SU-DHL-6 (cell line): ENCODE results near the gene MTRFR.

Source experiments
- H2AFZ ChIP-seq: fragments of 200-600 bp; sonication (generic); 2 replicates; pipeline ENCODE4 v1.6.1; 2014; ENCODE audit warnings: low read depth, mild to moderate bottlenecking, moderate library complexity, mixed read lengths, antibody characterized with exemption, low read length; ENCODE audit not compliant: severe bottlenecking
- H3F3A ChIP-seq: fragments of 200-600 bp; shearing (Covaris generic); 2 replicates; pipeline ENCODE4 v1.6.0; 2016; ENCODE audit warnings: antibody characterized with exemption, mild to moderate bottlenecking; ENCODE audit not compliant: insufficient read depth
- H3K27ac ChIP-seq: fragments of 200-600 bp; sonication (generic); 2 replicates; pipeline ENCODE4 v1.5.1; 2016; ENCODE audit warnings: low read depth, mild to moderate bottlenecking, low read length, moderate library complexity, mixed read lengths
- H3K27me3 ChIP-seq: fragments of 200-600 bp; sonication (generic), shearing (Covaris generic); 2 replicates; pipeline ENCODE4 v1.6.0; 2014; ENCODE audit warnings: mild to moderate bottlenecking, low read length
- H3K36me3 ChIP-seq: fragments of 200-600 bp; sonication (generic); 2 replicates; pipeline ENCODE4 v1.6.1; 2014; ENCODE audit warnings: mild to moderate bottlenecking, low read length, mixed read lengths
- H3K4me2 ChIP-seq: fragments of 300-600, 200-600 bp; shearing (Covaris generic), sonication (generic); 2 replicates; pipeline ENCODE4 v1.6.0; 2014; ENCODE audit warnings: low read length, low read depth, mild to moderate bottlenecking; ENCODE audit not compliant: poor library complexity, severe bottlenecking
- H3K4me3 ChIP-seq: fragments of 200-600 bp; sonication (generic); 2 replicates; pipeline ENCODE4 v1.5.1; 2014; ENCODE audit warnings: antibody characterized with exemption, low read length, mild to moderate bottlenecking, mixed read lengths; ENCODE audit not compliant: insufficient read depth, poor library complexity, severe bottlenecking
- H3K79me2 ChIP-seq: fragments of 200-600 bp; sonication (generic); 2 replicates; pipeline ENCODE4 v1.6.1; 2014; ENCODE audit warnings: mild to moderate bottlenecking, low read length, moderate library complexity; ENCODE audit not compliant: insufficient read depth
- H3K9ac ChIP-seq: fragments of 200-600 bp; sonication (generic); 2 replicates; pipeline ENCODE4 v1.7.0; 2014; ENCODE audit warnings: mild to moderate bottlenecking, low read length
- H3K9me2 ChIP-seq: fragments of 200-600 bp; sonication (generic); replicated peaks from 2 replicates; pipeline ENCODE4 v1.6.1; 2014; ENCODE audit warnings: low read length; ENCODE audit not compliant: insufficient read depth
- H3K9me3 ChIP-seq: fragments of 200-600 bp; sonication (generic); 2 replicates; pipeline ENCODE4 v1.6.1; 2014; ENCODE audit warnings: low read length, mixed read lengths; ENCODE audit not compliant: insufficient read depth
- H4K20me1 ChIP-seq: fragments of 200-600 bp; sonication (generic); 2 replicates; pipeline ENCODE4 v1.6.1; 2014; ENCODE audit warnings: low read depth, mild to moderate bottlenecking, antibody characterized with exemption, low read length, moderate library complexity, mixed read lengths
- CTCF ChIP-seq: fragments of 200-600 bp; sonication (generic); IDR thresholded peaks from one replicate; pipeline ENCODE4 v1.5.1; 2017; ENCODE audit warnings: antibody characterized with exemption, mild to moderate bottlenecking, low read length, moderate library complexity; ENCODE audit not compliant: insufficient read depth, poor library complexity, severe bottlenecking
- EZH2phosphoT487 ChIP-seq: fragments of 200-600 bp; sonication (generic), shearing (Covaris generic); conservative IDR thresholded peaks from 2 replicates; pipeline ENCODE4 v1.6.1; 2018; ENCODE audit warnings: mild to moderate bottlenecking, antibody characterized with exemption, low read length, moderate library complexity, mixed read lengths

Gene MTRFR

GRCh38 chr12:123260081-123260480 is 26.8 kb downstream of the MTRFR start:
- no peaks in the 10 kb centered on the region for H4K20me1 ChIP-seq
- no peaks in the 10 kb centered on the region for H3K9me3 ChIP-seq
- H3K79me2 ChIP-seq: no peaks in the 10 kb centered on the region
- TF ChIP-seq EZH2phosphoT487: no peak
- TF ChIP-seq CTCF: no peak
- peaks cover 10% of the 10 kb centered on the region for H3K36me3 ChIP-seq
- no peak overlapping the region for H3K4me3 ChIP-seq
- peaks cover 7% of the 10 kb centered on the region; the same call in 1 of the 2 replicates for H3F3A ChIP-seq
- no peaks in the 10 kb centered on the region for H3K27me3 ChIP-seq
- H2AFZ ChIP-seq: no peak overlapping the region
- no peak overlapping the region for H3K27ac ChIP-seq
- no peak overlapping the region for H3K4me2 ChIP-seq
- no peak overlapping the region for H3K9ac ChIP-seq
- no peaks in the 10 kb centered on the region for H3K9me2 ChIP-seq

GRCh38 chr12:123261196-123261595 is 28.0 kb downstream of the MTRFR start:
- Histone ChIP-seq H2AFZ (no peak overlapping the region), H3K9ac (no peak overlapping the region), H3K79me2 (no peaks in the 10 kb centered on the region), H3K9me3 (no peaks in the 10 kb centered on the region), H3K4me3 (no peak overlapping the region), H3K27me3 (no peaks in the 10 kb centered on the region), H4K20me1 (no peaks in the 10 kb centered on the region), H3K9me2 (no peaks in the 10 kb centered on the region), H3K27ac (no peak overlapping the region), H3F3A (peaks cover 7% of the 10 kb centered on the region; the same call in 1 of the 2 replicates), H3K4me2 (no peak overlapping the region), H3K36me3 (peaks cover 7% of the 10 kb centered on the region)
- TF ChIP-seq EZH2phosphoT487 (no peak), CTCF (no peak)

- no peak overlapping the region for H2AFZ ChIP-seq
- no peak for TF ChIP-seq EZH2phosphoT487
- no peak for TF ChIP-seq CTCF
- no peak overlapping the region for H3K4me2 ChIP-seq
- H3K4me3 ChIP-seq: no peak overlapping the region
- H3K9me3 ChIP-seq: no peaks in the 10 kb centered on the region
- no peak overlapping the region for H3K9ac ChIP-seq
- no peaks in the 10 kb centered on the region for H3K36me3 ChIP-seq
- no peaks in the 10 kb centered on the region for H3K9me2 ChIP-seq
- H4K20me1 ChIP-seq: no peaks in the 10 kb centered on the region
- no peaks in the 10 kb centered on the region for H3K79me2 ChIP-seq
- no peaks in the 10 kb centered on the region for H3K27me3 ChIP-seq
- H3F3A ChIP-seq: 0 out of 2 replicates have a peak, but pooled peaks cover 2% of the 10 kb centered on the region
- no peak overlapping the region for H3K27ac ChIP-seq
Observed at GRCh38 chr12:123263196-123263817, 30.1 kb downstream of the MTRFR start.

GRCh38 chr12:123264642-123265041 is 31.4 kb downstream of the MTRFR start:
- H3F3A ChIP-seq: no peaks in the 10 kb centered on the region
- no peak overlapping the region for H2AFZ ChIP-seq
- no peak overlapping the region for H3K9ac ChIP-seq
- H3K9me2 ChIP-seq: no peaks in the 10 kb centered on the region
- H3K4me2 ChIP-seq: no peak overlapping the region
- H3K27me3 ChIP-seq: no peaks in the 10 kb centered on the region
- H3K79me2 ChIP-seq: no peaks in the 10 kb centered on the region
- H3K9me3 ChIP-seq: no peaks in the 10 kb centered on the region
- no peak for TF ChIP-seq CTCF
- no peak for TF ChIP-seq EZH2phosphoT487
- H3K36me3 ChIP-seq: no peaks in the 10 kb centered on the region
- H3K27ac ChIP-seq: no peak overlapping the region
- H3K4me3 ChIP-seq: no peak overlapping the region
- no peaks in the 10 kb centered on the region for H4K20me1 ChIP-seq
